H9 (cell line): ENCODE data around the gene ATPAF1. TPM values are rescaled to one million over a fixed set of nuclear protein-coding genes. Genes with fewer than 3 reads are reported as not detected.

Experiments
- DNase-seq: peaks from one replicate; pipeline ENCODE4 v3.0.0-alpha.2; 2017
- H2AFZ ChIP-seq: one replicate; pipeline ENCODE4 v1.6.1; 2013; ENCODE audit warnings: mild to moderate bottlenecking, low read length, control low read depth, moderate library complexity
- H2AK5ac ChIP-seq: 2 replicates; pipeline ENCODE4 v1.6.1; 2013; ENCODE audit warnings: low read length, control low read depth, mixed read lengths; ENCODE audit not compliant: insufficient read length
- H2BK120ac ChIP-seq: one replicate; pipeline ENCODE4 v1.6.1; 2013; ENCODE audit warnings: low read depth, mild to moderate bottlenecking, low read length, control low read depth, inconsistent platforms; ENCODE audit not compliant: poor library complexity, severe bottlenecking
- H2BK12ac ChIP-seq: 2 replicates; pipeline ENCODE4 v1.6.1; 2013; ENCODE audit warnings: low read length, control low read depth, mixed read lengths, low read depth; ENCODE audit not compliant: insufficient read length
- H2BK15ac ChIP-seq: 2 replicates; pipeline ENCODE4 v1.6.1; 2013; ENCODE audit warnings: low read depth, low read length, control low read depth
- H2BK20ac ChIP-seq: one replicate; pipeline ENCODE4 v1.6.1; 2013; ENCODE audit warnings: low read depth, mild to moderate bottlenecking, low read length, control low read depth, inconsistent platforms; ENCODE audit not compliant: poor library complexity, severe bottlenecking
- H2BK5ac ChIP-seq: 2 replicates; pipeline ENCODE4 v1.6.1; 2013; ENCODE audit warnings: low read length, control low read depth, mixed read lengths; ENCODE audit not compliant: insufficient read length
- H3K14ac ChIP-seq: 2 replicates; pipeline ENCODE4 v1.6.1; 2013; ENCODE audit warnings: low read length, control low read depth; ENCODE audit not compliant: insufficient read depth
- H3K18ac ChIP-seq: 2 replicates; pipeline ENCODE4 v1.6.1; 2013; ENCODE audit warnings: low read depth, mild to moderate bottlenecking, mixed read lengths, low read length, control low read depth; ENCODE audit not compliant: insufficient read length
- H3K23ac ChIP-seq: 2 replicates; pipeline ENCODE4 v1.6.1; 2013; ENCODE audit warnings: low read length, control low read depth, mixed read lengths, low read depth; ENCODE audit not compliant: insufficient read length
- H3K23me2 ChIP-seq: 2 replicates; pipeline ENCODE4 v1.6.1; 2013; ENCODE audit warnings: low read depth, mild to moderate bottlenecking, mixed read lengths, low read length, control low read depth; ENCODE audit not compliant: insufficient read length, poor library complexity, severe bottlenecking
- H3K27ac ChIP-seq: 2 replicates; pipeline ENCODE4 v1.5.1; 2013; ENCODE audit warnings: low read length, control low read depth, mixed read lengths, low read depth; ENCODE audit not compliant: insufficient read length
- H3K27me3 ChIP-seq: 2 replicates; pipeline ENCODE4 v1.6.1; 2013; ENCODE audit warnings: low read length, control low read depth, inconsistent platforms; ENCODE audit not compliant: insufficient read depth
- H3K4ac ChIP-seq: 2 replicates; pipeline ENCODE4 v1.6.1; 2013; ENCODE audit warnings: low read depth, mild to moderate bottlenecking, control low read depth, inconsistent platforms, low read length, moderate library complexity
- H3K4me1 ChIP-seq: 2 replicates; pipeline ENCODE4 v1.6.1; 2013; ENCODE audit warnings: low read length, control low read depth, inconsistent platforms; ENCODE audit not compliant: insufficient read depth
- H3K4me2 ChIP-seq: 2 replicates; pipeline ENCODE4 v1.6.1; 2013; ENCODE audit warnings: low read length, control low read depth, mixed read lengths; ENCODE audit not compliant: insufficient read length, insufficient read depth
- H3K56ac ChIP-seq: 2 replicates; pipeline ENCODE4 v1.6.1; 2013; ENCODE audit warnings: low read depth, mild to moderate bottlenecking, mixed read lengths, low read length, control low read depth; ENCODE audit not compliant: insufficient read length
- H3K79me1 ChIP-seq: 2 replicates; pipeline ENCODE4 v1.6.1; 2013; ENCODE audit warnings: low read depth, mild to moderate bottlenecking, moderate library complexity, low read length, control low read depth, inconsistent platforms; ENCODE audit not compliant: insufficient read depth, poor library complexity, severe bottlenecking
- H3K79me2 ChIP-seq: 2 replicates; pipeline ENCODE4 v1.6.1; 2013; ENCODE audit warnings: low read length, control low read depth, inconsistent platforms; ENCODE audit not compliant: insufficient read depth
- H3K9ac ChIP-seq: 2 replicates; pipeline ENCODE4 v1.6.1; 2013; ENCODE audit warnings: low read length, control low read depth, mixed read lengths; ENCODE audit not compliant: insufficient read length; ENCODE audit errors: extremely low read depth
- H3K9me3 ChIP-seq: one replicate; pipeline ENCODE4 v1.6.1; 2013; ENCODE audit warnings: low read depth, low read length, inconsistent platforms; ENCODE audit not compliant: control insufficient read depth
- H3T11ph ChIP-seq: one replicate; pipeline ENCODE4 v1.6.1; 2013; ENCODE audit warnings: mild to moderate bottlenecking, low read length, control low read depth, inconsistent platforms
- H4K20me1 ChIP-seq: one replicate; pipeline ENCODE4 v1.6.1; 2013; ENCODE audit not compliant: control insufficient read depth, insufficient read length, insufficient read depth
- H4K5ac ChIP-seq: 2 replicates; pipeline ENCODE4 v1.6.1; 2013; ENCODE audit warnings: low read depth, mild to moderate bottlenecking, mixed read lengths, low read length, control low read depth; ENCODE audit not compliant: insufficient read length
- H4K8ac ChIP-seq: replicated peaks from 2 replicates; pipeline ENCODE4 v1.6.1; 2013; ENCODE audit warnings: low read length, control low read depth, mixed read lengths, low read depth; ENCODE audit not compliant: insufficient read length
- H4K91ac ChIP-seq: 2 replicates; pipeline ENCODE4 v1.6.1; 2013; ENCODE audit warnings: low read depth, mild to moderate bottlenecking, moderate library complexity, mixed read lengths, low read length, control low read depth; ENCODE audit not compliant: insufficient read length
- H3K27ac Mint-ChIP-seq, 3 experiments: 2 replicates in 2 of 3; 3 replicates in 1 of 3; pipeline ENCODE4 v1.8.0; 2020 to 2021; ENCODE audit warnings: mixed read lengths in 3 of 3, mild to moderate bottlenecking in 1 of 3, moderate library complexity in 1 of 3
- H3K27me3 Mint-ChIP-seq: 2 replicates; pipeline ENCODE4 v1.8.0; 2021; ENCODE audit warnings: low read depth, mild to moderate bottlenecking, moderate library complexity, mixed read lengths
- H3K36me3 Mint-ChIP-seq, 3 experiments: 2 replicates in 2 of 3; 3 replicates in 1 of 3; pipeline ENCODE4 v1.8.0; 2020 to 2021; ENCODE audit warnings: low read depth in 3 of 3, mixed read lengths in 3 of 3; ENCODE audit not compliant: insufficient read depth in 1 of 3
- H3K4me1 Mint-ChIP-seq, 2 experiments: 2 replicates each; pipeline ENCODE4 v1.8.0; 2020; ENCODE audit warnings: mixed read lengths in 2 of 2
- H3K4me3 Mint-ChIP-seq, 2 experiments: 2 replicates in 1 of 2; 3 replicates in 1 of 2; pipeline ENCODE4 v1.8.0; 2020 to 2021; ENCODE audit warnings: mild to moderate bottlenecking in 2 of 2, mixed read lengths in 2 of 2, moderate library complexity in 1 of 2
- H3K9me3 Mint-ChIP-seq, 2 experiments: 2 replicates in 1 of 2; 3 replicates in 1 of 2; pipeline ENCODE4 v1.8.0; 2020; ENCODE audit warnings: mild to moderate bottlenecking in 2 of 2, mixed read lengths in 2 of 2, moderate library complexity in 1 of 2
- CTCF ChIP-seq: fragments of 200-600 bp; sonication (generic); conservative IDR thresholded peaks from 3 replicates; pipeline ENCODE4 v1.8.0; 2021; ENCODE audit warnings: antibody characterized with exemption, mild to moderate bottlenecking
- total RNA-seq: library from RNA; stranded (reverse); gene quantifications from 2 replicates; pipeline ENCODE4 v1.2.1, GENCODE V29; 2021

ATPAF1 gene
- total RNA-seq, 1 experiment from 2014 or later: 57.3 TPM

GRCh38 chr1:46638921-46639320 lies 29.2 kb downstream of the ATPAF1 start:
- Histone ChIP-seq H2BK5ac (no peak overlapping the region), H2AFZ (no peak overlapping the region), H3T11ph (no peak overlapping the region), H3K9me3 (no peaks in the 10 kb centered on the region), H2BK20ac (no peak overlapping the region), H3K27me3 (no peaks in the 10 kb centered on the region), H3K4me2 (no peak overlapping the region), H3K9ac (no peak overlapping the region), H3K18ac (no peak overlapping the region), H3K56ac (no peak overlapping the region), H3K27ac (no peak overlapping the region), H3K4ac (no peak overlapping the region), H3K23ac (no peak overlapping the region), H3K4me1 (no peaks in the 10 kb centered on the region), H2BK15ac (no peak overlapping the region), H4K20me1 (no peaks in the 10 kb centered on the region), H3K14ac (no peak overlapping the region), H2AK5ac (no peak overlapping the region), H2BK120ac (no peak overlapping the region), H4K8ac (no peak overlapping the region), H4K5ac (no peak overlapping the region), H4K91ac (no peak overlapping the region), H3K79me1 (no peaks in the 10 kb centered on the region), H3K23me2 (no peaks in the 10 kb centered on the region), H2BK12ac (no peak overlapping the region), H3K79me2 (no peaks in the 10 kb centered on the region)
- Mint-ChIP-seq H3K4me3 (no peak overlapping the region), H3K27me3 (no peaks in the 10 kb centered on the region), H3K9me3 (no peaks in the 10 kb centered on the region), H3K36me3 (peaks cover 2 to 24% (median 21%) of the 10 kb centered on the region in 3 experiments; a peak in 6 of 7 replicates), H3K4me1 (no peaks in the 10 kb centered on the region), H3K27ac (no peak overlapping the region)
- no peak for TF ChIP-seq CTCF
- no peak for DNase-seq
